ENCODE data around the gene TPP1. TPM values are rescaled to one million over a fixed set of nuclear protein-coding genes. Genes with fewer than 3 reads are reported as not detected.

TPP1 gene
- total RNA-seq, result 16.8 TPM

DNA sequence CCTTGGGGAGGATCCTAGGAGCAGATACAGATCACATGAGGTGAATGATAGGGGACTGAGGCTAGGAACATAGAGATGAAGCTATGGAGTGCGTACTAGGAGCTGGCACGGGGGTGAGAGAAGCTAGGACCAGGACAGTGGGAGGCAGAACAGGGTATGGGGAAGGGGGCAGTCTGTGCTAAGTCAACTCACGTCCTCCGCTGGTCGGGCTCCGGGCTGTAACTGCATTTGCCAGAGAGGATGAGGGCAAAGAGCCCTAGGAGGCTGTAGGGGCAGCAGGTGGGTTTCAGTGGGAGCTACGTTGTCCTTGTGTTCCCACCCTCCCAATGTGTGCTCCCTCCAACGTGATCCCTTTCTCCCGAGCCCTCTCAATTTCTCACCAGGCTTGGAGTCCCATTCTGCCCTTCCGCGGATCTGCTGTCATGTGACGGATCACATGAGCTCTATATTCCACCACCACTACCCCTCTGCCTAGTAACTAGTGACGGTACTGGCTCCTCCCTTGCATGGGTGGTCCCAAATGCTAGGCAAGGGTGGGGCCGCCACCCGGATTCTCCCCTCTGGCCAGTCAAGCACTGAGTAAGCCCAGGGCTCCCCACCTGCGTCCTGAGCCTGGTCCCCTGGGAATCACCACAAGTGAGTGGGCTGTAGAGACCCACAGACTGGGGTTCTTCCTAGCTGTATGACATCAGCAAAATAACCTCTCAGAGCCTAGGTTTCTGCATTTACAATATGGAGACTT lies at the start of gene TPP1:
Gene TPP1, minus strand, starts transcription at position 419 of the 742 bp plus-strand sequence. Its CDS starts 22 bp downstream, at position 397.

DNA sequence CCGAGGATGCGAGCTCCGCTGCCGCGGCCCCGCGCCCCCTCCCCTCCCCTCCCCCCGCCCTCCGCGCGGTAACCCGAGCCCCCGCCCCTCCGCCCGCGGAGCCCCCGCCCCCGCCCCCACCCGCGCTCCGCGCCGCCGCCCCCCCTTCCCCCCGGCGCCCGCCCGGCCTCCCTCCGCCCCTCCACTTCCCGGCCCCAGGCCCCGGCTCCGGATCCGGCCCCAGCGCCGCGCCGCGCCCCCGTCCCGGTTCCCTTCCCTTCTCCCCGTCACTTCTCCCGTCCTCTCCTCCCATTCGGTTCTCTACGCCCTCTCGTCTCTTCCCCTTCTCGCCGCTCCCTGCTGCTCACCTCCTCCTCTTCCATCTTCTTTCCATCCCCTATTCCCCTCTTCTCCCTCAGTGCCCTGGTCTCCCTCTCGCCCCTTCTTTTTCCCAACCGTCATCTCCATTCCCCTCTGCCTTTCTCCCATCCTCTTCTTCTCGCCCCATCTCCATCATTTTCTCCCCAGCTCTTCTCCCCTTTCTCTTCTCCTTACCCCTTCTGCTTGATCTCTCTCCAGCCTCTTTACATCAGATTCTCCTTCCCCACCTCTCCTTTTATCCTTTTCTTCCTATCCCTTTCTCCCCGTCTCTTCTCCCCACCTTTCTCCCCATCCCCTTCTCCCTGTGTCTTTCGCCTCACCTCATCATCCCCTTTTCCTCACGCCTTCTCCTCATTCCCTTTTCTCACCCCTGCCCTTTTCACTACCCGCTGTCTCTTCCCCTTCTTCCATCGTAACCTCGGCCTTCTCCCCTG lies 36.8 kb upstream of the TPP1 start, which contains the start of gene DCHS1:
Gene DCHS1, minus strand, starts transcription at position 20 of the 794 bp plus-strand sequence. CDS start 14,196 bp downstream, outside the sequence.

DNA sequence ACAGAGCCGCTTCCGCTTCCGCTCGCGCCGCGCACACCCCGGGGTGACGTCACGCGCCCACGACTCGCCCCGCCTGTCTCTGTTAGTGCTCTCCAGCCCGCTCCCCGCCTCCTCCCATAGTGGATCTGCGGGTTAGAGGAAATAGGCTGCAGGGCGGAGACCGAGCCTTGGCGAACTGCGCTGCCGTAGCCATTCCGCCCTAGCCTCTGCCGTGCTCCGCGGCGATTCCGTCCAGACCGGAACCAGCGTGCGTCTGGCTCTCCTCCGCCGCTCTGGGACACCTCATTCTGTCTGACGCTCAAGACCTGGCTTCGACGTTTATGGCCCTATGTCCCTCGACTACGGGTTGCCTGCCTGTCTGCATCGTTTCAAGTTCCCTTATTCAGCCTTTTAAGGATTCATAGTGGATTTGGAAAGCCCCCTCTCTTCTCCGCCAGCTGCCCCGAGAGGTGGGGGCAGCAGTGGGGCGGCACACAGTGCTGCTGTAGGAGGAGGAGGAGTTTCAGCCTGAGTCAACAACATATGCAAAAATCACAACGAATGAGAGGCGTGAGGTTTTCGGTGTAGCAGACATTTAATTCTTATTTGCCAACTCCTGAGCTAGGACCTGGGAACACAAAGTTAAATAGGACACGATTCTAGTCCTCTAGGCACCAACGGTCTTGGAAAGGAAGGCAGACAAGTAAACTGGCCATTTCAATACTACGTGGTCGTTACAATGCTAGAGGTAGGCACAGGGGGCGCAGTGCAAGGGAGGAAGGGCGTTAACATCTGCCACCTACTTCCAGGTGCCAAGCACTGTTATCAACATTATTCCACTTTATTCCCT lies 6.8 kb downstream of the TPP1 start, which contains the start of gene TAF10:
Gene TAF10, minus strand, starts transcription at position 4 of the 829 bp plus-strand sequence. CDS start 27 bp downstream, outside the sequence.

DNA sequence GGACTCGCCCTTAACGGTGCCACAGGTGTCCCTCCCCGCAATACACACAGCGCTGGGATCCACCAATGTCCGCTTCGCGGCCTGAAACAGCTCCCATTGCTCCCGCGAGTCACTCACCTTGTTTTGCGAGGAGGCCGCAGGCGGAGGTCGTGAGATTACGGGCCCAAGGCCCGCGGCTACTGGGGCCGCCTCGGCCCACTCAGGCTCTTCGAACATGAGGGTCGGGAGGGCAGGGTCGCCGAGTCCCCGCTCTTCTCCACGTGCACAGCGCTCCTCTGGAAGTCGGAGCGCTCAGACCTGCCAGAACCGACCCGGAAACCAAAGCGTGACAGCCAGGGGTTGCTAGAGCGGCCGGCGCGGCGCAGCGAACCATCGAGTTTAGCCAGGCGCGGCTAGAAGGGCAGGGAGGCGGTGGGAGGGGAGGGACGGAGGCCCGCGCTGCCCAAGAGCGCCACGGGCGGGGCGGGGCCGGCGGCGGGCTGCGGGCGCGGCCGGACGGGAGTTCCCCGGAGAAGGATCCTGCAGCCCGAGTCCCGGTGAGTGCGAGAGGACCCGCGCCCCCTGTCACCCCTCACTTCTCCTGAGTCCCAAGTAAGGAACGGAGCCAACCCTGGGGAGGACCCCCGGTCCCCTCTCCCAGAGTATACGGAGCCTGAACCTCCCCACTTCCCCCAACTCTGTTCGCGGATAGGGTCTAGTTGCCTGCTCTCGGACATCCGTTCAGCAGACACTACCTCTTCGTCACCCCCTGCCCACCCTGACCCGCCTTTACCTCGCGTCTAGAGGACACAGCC lies 15.7 kb downstream of the TPP1 start, which contains the start of the genes ILK and RRP8:
Gene ILK, plus strand, starts transcription at position 488 of the 794 bp plus-strand sequence. CDS start 498 bp downstream, outside the sequence.
Gene RRP8, minus strand, starts transcription at position 330 of the 794 bp plus-strand sequence. Its CDS starts 114 bp downstream, at position 216.

Other genes starting within 250 kb of the TPP1 start
- gene SMPD1, start 228.9 kb downstream of the TPP1 start, total RNA-seq, result 15.0 TPM
- gene APBB1, start 200.3 kb downstream of the TPP1 start, total RNA-seq, result 266 TPM
- gene HPX, start 178.4 kb downstream of the TPP1 start, total RNA-seq, result 2.1 TPM
- 48.4 TPM for gene TRIM3, start 145.5 kb downstream of the TPP1 start, total RNA-seq
- gene ARFIP2, start 138.1 kb downstream of the TPP1 start, total RNA-seq, result 37.6 TPM
- 27.2 TPM for gene TIMM10B, start 137.9 kb downstream of the TPP1 start, total RNA-seq
- 6.5 TPM for gene DNHD1, start 122.1 kb downstream of the TPP1 start, total RNA-seq
- 13.1 TPM for gene RRP8, start 15.8 kb downstream of the TPP1 start, total RNA-seq
- 51.2 TPM for gene ILK, start 15.6 kb downstream of the TPP1 start, total RNA-seq
- gene TAF10, start 7.2 kb downstream of the TPP1 start, total RNA-seq, result 14.8 TPM
- 48.4 TPM for gene DCHS1, start 36.4 kb upstream of the TPP1 start, total RNA-seq
- gene MRPL17, start 63.9 kb upstream of the TPP1 start, total RNA-seq, result 23.5 TPM
- 1.4 TPM for gene OR2AG2, start 152.6 kb upstream of the TPP1 start, total RNA-seq
- gene OR2AG1, start 163.6 kb upstream of the TPP1 start, total RNA-seq, result not detected
- 1.8 TPM for gene OR6A2, start 180.3 kb upstream of the TPP1 start, total RNA-seq
- not detected for gene OR10A5, start 226.3 kb upstream of the TPP1 start, total RNA-seq
- gene OR10A2, start 243.6 kb upstream of the TPP1 start, total RNA-seq, result not detected

Measured in diencephalon (tissue), 1 donor.